Neural progenitor cell (in vitro differentiated cells): ENCODE measurements around the gene RNF13. TPM values are rescaled to one million over a fixed set of nuclear protein-coding genes. Genes with fewer than 3 reads are reported as not detected.

Experiments
- DNase-seq: peaks from one replicate; pipeline ENCODE4 v3.0.0-alpha.2; 2016; ENCODE audit warnings: low spot score
- H2AFZ ChIP-seq: fragments of 200-600 bp; sonication (generic); replicated peaks from 2 replicates; pipeline ENCODE4 v1.6.1; 2016; ENCODE audit warnings: antibody characterized with exemption
- H3F3A ChIP-seq: fragments of 200-600 bp; sonication (generic); 2 replicates; pipeline ENCODE4 v1.6.1; 2016; ENCODE audit warnings: antibody characterized with exemption, low read depth
- H3K27ac ChIP-seq: fragments of 200-600 bp; sonication (generic); 2 replicates; pipeline ENCODE4 v1.5.1; 2016; ENCODE audit warnings: mild to moderate bottlenecking
- H3K27me3 ChIP-seq: fragments of 200-600 bp; sonication (generic); 2 replicates; pipeline ENCODE4 v1.6.1; 2016; ENCODE audit warnings: mild to moderate bottlenecking, moderate library complexity
- H3K36me3 ChIP-seq: fragments of 200-600 bp; sonication (generic); 2 replicates; pipeline ENCODE4 v1.5.1; 2016
- H3K4me1 ChIP-seq: fragments of 200-600 bp; sonication (generic); 2 replicates; pipeline ENCODE4 v1.6.1; 2016; ENCODE audit warnings: mixed run types
- H3K4me2 ChIP-seq: fragments of 200-600 bp; sonication (generic); 2 replicates; pipeline ENCODE4 v1.6.1; 2016
- H3K4me3 ChIP-seq: fragments of 200-600 bp; sonication (generic); 2 replicates; pipeline ENCODE4 v1.5.1; 2016
- H3K79me2 ChIP-seq: fragments of 200-600 bp; sonication (generic); 2 replicates; pipeline ENCODE4 v1.6.1; 2016; ENCODE audit warnings: low read depth
- H3K9ac ChIP-seq: fragments of 200-600 bp; sonication (generic); 2 replicates; pipeline ENCODE4 v1.6.1; 2016
- H3K9me3 ChIP-seq: fragments of 200-600 bp; sonication (generic); 2 replicates; pipeline ENCODE4 v1.5.1; 2016; ENCODE audit warnings: low read depth
- H4K20me1 ChIP-seq: fragments of 200-600 bp; sonication (generic); 2 replicates; pipeline ENCODE4 v1.6.1; 2016; ENCODE audit warnings: low read depth
- H3K27ac Mint-ChIP-seq: 3 replicates; pipeline ENCODE4 v1.8.0; 2021; ENCODE audit warnings: mixed read lengths
- H3K27me3 Mint-ChIP-seq: 2 replicates; pipeline ENCODE4 v1.8.0; 2022; ENCODE audit warnings: low read depth, mild to moderate bottlenecking, inconsistent platforms, moderate library complexity, mixed read lengths; ENCODE audit not compliant: insufficient read depth
- H3K36me3 Mint-ChIP-seq: 3 replicates; pipeline ENCODE4 v1.8.0; 2021; ENCODE audit warnings: mixed read lengths
- H3K4me1 Mint-ChIP-seq: 3 replicates; pipeline ENCODE4 v1.8.0; 2021; ENCODE audit warnings: mixed read lengths
- H3K4me3 Mint-ChIP-seq: 3 replicates; pipeline ENCODE4 v1.8.0; 2021; ENCODE audit warnings: mild to moderate bottlenecking, moderate library complexity, mixed read lengths
- H3K9me3 Mint-ChIP-seq: 3 replicates; pipeline ENCODE4 v1.8.0; 2020; ENCODE audit warnings: mixed read lengths
- CTCF ChIP-seq: fragments of 200-600 bp; sonication (generic); IDR thresholded peaks from 2 replicates; pipeline ENCODE4 v1.5.1; 2017; ENCODE audit warnings: antibody characterized with exemption, mild to moderate bottlenecking
- EZH2 ChIP-seq: fragments of 200-600 bp; sonication (generic); IDR thresholded peaks from 2 replicates; pipeline ENCODE4 v1.6.1; 2017; ENCODE audit warnings: antibody characterized with exemption, mild to moderate bottlenecking, moderate library complexity
- EZH2phosphoT487 ChIP-seq: fragments of 200-600 bp; sonication (generic); IDR thresholded peaks from 2 replicates; pipeline ENCODE4 v1.6.1; 2017; ENCODE audit warnings: antibody characterized with exemption
- total RNA-seq: library from RNA; depleted of rRNA; stranded (reverse); fragments of >200 nt; gene quantifications from 2 replicates; pipeline ENCODE4 v1.2.3, GENCODE V29; 2015; ENCODE audit warnings: low replicate concordance

The RNF13 gene
- total RNA-seq, 1 donor from 2014 or later = 45.2 TPM

GRCh38 chr3:149781741-149782140 lies 31.3 kb upstream of the RNF13 start:
- H4K20me1 ChIP-seq = no peaks in the 10 kb centered on the region
- no peaks in the 10 kb centered on the region for H3K27me3 ChIP-seq
- H3K4me3 Mint-ChIP-seq = no peak overlapping the region
- H3K9me3 Mint-ChIP-seq = peaks cover 4% of the 10 kb centered on the region
- H3K4me1 ChIP-seq = no peaks in the 10 kb centered on the region
- H3K4me3 ChIP-seq = no peak overlapping the region
- no peak overlapping the region for H3K27ac ChIP-seq
- H3K79me2 ChIP-seq = no peaks in the 10 kb centered on the region
- H3K27me3 Mint-ChIP-seq = no peaks in the 10 kb centered on the region
- H2AFZ ChIP-seq = no peak overlapping the region
- no peak for DNase-seq
- no peak overlapping the region for H3K9ac ChIP-seq
- no peaks in the 10 kb centered on the region for H3K36me3 ChIP-seq
- no peak overlapping the region for H3K27ac Mint-ChIP-seq
- no peak overlapping the region for H3K4me2 ChIP-seq
- TF ChIP-seq EZH2 = no peak
- no peak for TF ChIP-seq EZH2phosphoT487
- no peak for TF ChIP-seq CTCF
- H3K9me3 ChIP-seq = no peaks in the 10 kb centered on the region
- peaks cover 11% of the 10 kb centered on the region for H3K4me1 Mint-ChIP-seq
- no peaks in the 10 kb centered on the region for H3K36me3 Mint-ChIP-seq
- H3F3A ChIP-seq = no peaks in the 10 kb centered on the region

- peaks cover 11% of the 10 kb centered on the region for H3K4me1 Mint-ChIP-seq
- no peak overlapping the region for H3K4me3 Mint-ChIP-seq
Observed at GRCh38 chr3:149783576-149783975, 29.4 kb upstream of the RNF13 start.

GRCh38 chr3:149784064-149784704 lies 28.8 kb upstream of the RNF13 start:
- no peaks in the 10 kb centered on the region for H3K36me3 Mint-ChIP-seq
- Histone ChIP-seq H3K4me2 (no peak overlapping the region), H3K27me3 (no peaks in the 10 kb centered on the region), H2AFZ (no peak overlapping the region), H3K4me1 (no peaks in the 10 kb centered on the region), H3F3A (no peaks in the 10 kb centered on the region), H3K27ac (no peak overlapping the region), H3K4me3 (no peak overlapping the region), H3K9me3 (no peaks in the 10 kb centered on the region), H3K79me2 (no peaks in the 10 kb centered on the region), H4K20me1 (no peaks in the 10 kb centered on the region), H3K36me3 (no peaks in the 10 kb centered on the region), H3K9ac (no peak overlapping the region)
- H3K9me3 Mint-ChIP-seq = peaks cover 6% of the 10 kb centered on the region
- no peak overlapping the region for H3K4me3 Mint-ChIP-seq
- H3K27me3 Mint-ChIP-seq = no peaks in the 10 kb centered on the region
- no peak overlapping the region for H3K27ac Mint-ChIP-seq
- H3K4me1 Mint-ChIP-seq = peaks cover 11% of the 10 kb centered on the region
- DNase-seq = no peak
- TF ChIP-seq CTCF = no peak
- no peak for TF ChIP-seq EZH2phosphoT487
- TF ChIP-seq EZH2 = no peak

More at GRCh38 chr3:149783576-149783975, 29.4 kb upstream of the RNF13 start:
- H3K36me3 ChIP-seq = no peaks in the 10 kb centered on the region
- no peak overlapping the region for H2AFZ ChIP-seq
- no peaks in the 10 kb centered on the region for H3K36me3 Mint-ChIP-seq
- H3K9me3 ChIP-seq = no peaks in the 10 kb centered on the region
- no peaks in the 10 kb centered on the region for H3K79me2 ChIP-seq
- no peaks in the 10 kb centered on the region for H4K20me1 ChIP-seq
- H3K4me1 ChIP-seq = no peaks in the 10 kb centered on the region
- H3K27me3 Mint-ChIP-seq = no peaks in the 10 kb centered on the region
- no peak overlapping the region for H3K4me2 ChIP-seq
- H3K9me3 Mint-ChIP-seq = peaks cover 6% of the 10 kb centered on the region
- no peak for TF ChIP-seq EZH2phosphoT487
- TF ChIP-seq EZH2 = no peak
- H3K4me3 ChIP-seq = no peak overlapping the region
- H3K27ac ChIP-seq = no peak overlapping the region
- no peak overlapping the region for H3K27ac Mint-ChIP-seq
- no peak for DNase-seq
- H3F3A ChIP-seq = no peaks in the 10 kb centered on the region
- no peaks in the 10 kb centered on the region for H3K27me3 ChIP-seq
- no peak overlapping the region for H3K9ac ChIP-seq

GRCh38 chr3:149790268-149790667 lies 22.7 kb upstream of the RNF13 start:
- no peaks in the 10 kb centered on the region for H4K20me1 ChIP-seq
- H3K79me2 ChIP-seq = no peaks in the 10 kb centered on the region
- no peak overlapping the region for H3K4me2 ChIP-seq
- no peaks in the 10 kb centered on the region for H3K9me3 ChIP-seq
- Mint-ChIP-seq H3K4me3 (no peak overlapping the region), H3K4me1 (peaks cover 2% of the 10 kb centered on the region), H3K36me3 (no peaks in the 10 kb centered on the region), H3K9me3 (peaks cover 6% of the 10 kb centered on the region), H3K27ac (no peak overlapping the region), H3K27me3 (no peaks in the 10 kb centered on the region)
- H3K27me3 ChIP-seq = no peaks in the 10 kb centered on the region
- H2AFZ ChIP-seq = peak overlapping the region; percentile 47
- no peak for DNase-seq
- H3F3A ChIP-seq = no peaks in the 10 kb centered on the region
- H3K36me3 ChIP-seq = no peaks in the 10 kb centered on the region
- TF ChIP-seq EZH2phosphoT487 (no peak), EZH2 (no peak), CTCF (no peak)
- H3K4me1 ChIP-seq = no peaks in the 10 kb centered on the region
- no peak overlapping the region for H3K9ac ChIP-seq
- H3K4me3 ChIP-seq = no peak overlapping the region
- H3K27ac ChIP-seq = no peak overlapping the region
